HS-5 (cell line): ENCODE measurements around the gene SLC26A4.
A peak's percentile ranks its signal among the peaks of the same experiment; 100 is the strongest.

Experiments used
- DNase-seq: peaks from one replicate; pipeline ENCODE4 v3.0.0-alpha.2; 2012; ENCODE audit warnings: low read depth

Gene SLC26A4

GRCh38 chr7:107696330-107696946 is 35.8 kb downstream of the SLC26A4 start:
- DNase-seq, result no peak

- no peak for DNase-seq
These were observed 36.9 kb downstream of the SLC26A4 start for GRCh38 chr7:107697321-107698049.

GRCh38 chr7:107700570-107700969 is 39.9 kb downstream of the SLC26A4 start:
- DNase-seq, result no peak

- no peak for DNase-seq
These were observed 40.6 kb downstream of the SLC26A4 start for GRCh38 chr7:107701191-107701590.

GRCh38 chr7:107703219-107703618 is 42.6 kb downstream of the SLC26A4 start:
- no peak for DNase-seq

GRCh38 chr7:107703872-107704271 is 43.2 kb downstream of the SLC26A4 start:
- no peak for DNase-seq

- no peak for DNase-seq
These were observed 48.3 kb downstream of the SLC26A4 start for GRCh38 chr7:107708956-107709355.

GRCh38 chr7:107711301-107711700 is 50.7 kb downstream of the SLC26A4 start:
- no peak for DNase-seq

- no peak for DNase-seq
These were observed 51.4 kb downstream of the SLC26A4 start for GRCh38 chr7:107712025-107712424.

- DNase-seq, result no peak
These were observed 52.3 kb downstream of the SLC26A4 start for GRCh38 chr7:107712896-107713295.

- DNase-seq, result peak; percentile 41
These were observed 54.9 kb downstream of the SLC26A4 start for GRCh38 chr7:107715531-107715930.

GRCh38 chr7:107718456-107719193 is 58.0 kb downstream of the SLC26A4 start:
- DNase-seq, result no peak

- no peak for DNase-seq
These were observed 60.7 kb downstream of the SLC26A4 start for GRCh38 chr7:107721286-107721685.

GRCh38 chr7:107723255-107723654 is 62.6 kb downstream of the SLC26A4 start:
- DNase-seq, result no peak

GRCh38 chr7:107725138-107725740 is 64.6 kb downstream of the SLC26A4 start:
- no peak for DNase-seq

- DNase-seq, result no peak
These were observed 65.9 kb downstream of the SLC26A4 start for GRCh38 chr7:107726356-107727130.

GRCh38 chr7:107728276-107728675 is 67.6 kb downstream of the SLC26A4 start:
- no peak for DNase-seq

- DNase-seq, result no peak
These were observed 82.3 kb downstream of the SLC26A4 start for GRCh38 chr7:107742678-107743566.

- DNase-seq, result peak; percentile 67
These were observed 83.1 kb downstream of the SLC26A4 start, which contains the start of gene CBLL1 for GRCh38 chr7:107743567-107744344. Gene CBLL1 (plus strand): TSS chr7:107744142. CDS start chr7:107744164, 22 bp downstream.

- DNase-seq, result no peak
These were observed 83.7 kb downstream of the SLC26A4 start for GRCh38 chr7:107744345-107744750.
